IPS DF 4.7 (cell line): Measurements from ENCODE around the gene NSD2.

ENCODE experiments used
- DNase-seq: peaks from one replicate; pipeline ENCODE4 v3.0.0-alpha.2; 2013; ENCODE audit warnings: low spot score; ENCODE audit errors: extremely low read depth

NSD2 gene

DNA sequence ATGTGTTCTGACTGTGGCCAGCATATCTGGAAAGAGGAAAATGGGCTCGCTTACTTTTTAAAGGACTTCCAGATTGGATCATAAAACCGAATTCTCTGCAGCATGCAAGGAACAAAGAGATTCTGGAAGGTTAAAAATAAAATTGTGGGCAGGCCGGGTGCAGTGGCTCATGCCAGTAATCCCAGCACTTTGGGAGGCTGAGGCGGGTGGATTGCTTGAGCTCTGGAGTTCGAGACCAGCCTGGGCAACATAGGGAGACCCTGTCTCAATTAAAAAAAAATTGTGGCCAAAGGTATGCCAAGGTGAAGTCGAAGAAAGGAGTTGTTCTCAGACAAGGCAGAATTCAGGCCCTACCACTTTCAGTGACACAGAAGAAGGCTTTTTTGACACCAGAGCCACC is 99.7 kb downstream of the NSD2 start:
- no peak for DNase-seq

DNA sequence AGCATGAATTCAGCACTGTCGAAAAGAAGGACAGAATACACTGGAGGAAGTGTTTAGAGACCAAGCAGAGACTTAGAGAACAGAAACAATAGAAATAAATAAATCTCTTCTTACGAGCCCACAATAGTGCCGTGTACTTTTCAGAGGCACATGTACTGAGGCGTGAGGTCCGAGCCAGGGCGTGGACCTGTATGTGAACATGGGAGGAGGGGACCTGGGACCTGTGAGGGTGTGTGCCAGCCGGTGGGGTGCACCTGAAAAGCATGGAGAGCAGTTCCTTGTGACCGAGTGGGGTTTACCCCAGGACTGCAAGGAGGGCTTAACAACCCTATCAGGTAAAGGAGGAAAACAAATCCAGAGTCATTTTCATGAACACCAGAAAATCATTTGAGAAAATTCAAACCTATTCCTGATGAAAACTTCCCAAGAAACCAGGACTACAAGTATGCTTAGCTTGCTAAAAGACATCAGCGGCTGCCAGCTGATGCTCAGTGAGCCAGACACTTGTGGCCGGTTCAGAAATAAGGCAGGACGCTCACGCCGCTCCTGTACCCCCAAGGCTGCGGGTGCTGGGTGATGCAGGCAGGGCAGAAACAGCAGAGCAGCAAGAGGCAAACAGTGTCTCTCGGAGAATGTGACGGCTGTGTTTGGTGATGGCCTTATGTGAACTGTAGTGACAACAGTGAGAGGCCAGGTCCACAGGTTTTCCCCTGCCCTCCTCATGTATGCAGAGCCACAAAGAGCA is 100.4 kb downstream of the NSD2 start:
- DNase-seq: no peak

DNA sequence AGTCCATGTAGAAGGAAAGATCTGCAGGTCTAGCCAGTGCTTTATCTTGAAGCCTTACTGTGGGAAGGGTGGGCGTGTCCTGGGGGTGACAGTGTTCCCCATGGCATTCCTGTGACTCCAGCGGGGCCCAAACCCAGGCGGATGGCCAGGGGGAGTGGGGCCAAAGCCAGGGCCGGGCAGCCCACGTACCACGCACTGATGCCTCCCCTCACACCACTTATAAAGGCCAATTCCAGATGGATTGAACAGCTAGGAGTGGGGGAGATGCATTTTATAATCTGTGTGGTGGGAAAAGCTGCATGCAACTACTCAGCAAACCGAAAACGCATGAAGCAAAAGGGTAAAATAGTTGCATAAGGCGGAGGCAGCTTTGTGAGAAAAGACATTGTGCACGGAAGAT is 101.2 kb downstream of the NSD2 start:
- no peak for DNase-seq

DNA sequence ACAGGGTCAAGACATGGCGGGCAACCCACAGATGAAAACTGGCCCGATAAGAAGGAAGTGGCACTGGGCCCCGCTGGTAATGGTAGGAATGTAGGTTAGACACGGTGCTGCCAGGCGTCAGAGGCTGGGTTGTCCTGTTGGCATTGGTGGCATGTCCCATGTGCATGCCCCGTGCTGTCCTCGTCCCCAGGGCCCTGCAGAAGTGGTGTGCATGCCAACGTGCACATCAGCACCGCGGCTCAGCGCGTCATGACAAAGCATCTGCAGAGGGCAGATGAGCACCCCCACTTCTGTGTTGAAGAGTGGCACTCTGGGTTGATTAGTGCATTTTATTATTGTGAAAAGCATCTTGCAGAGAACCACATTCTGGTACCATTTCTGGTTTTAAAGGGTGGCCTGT is 102.0 kb downstream of the NSD2 start:
- no peak for DNase-seq

DNA sequence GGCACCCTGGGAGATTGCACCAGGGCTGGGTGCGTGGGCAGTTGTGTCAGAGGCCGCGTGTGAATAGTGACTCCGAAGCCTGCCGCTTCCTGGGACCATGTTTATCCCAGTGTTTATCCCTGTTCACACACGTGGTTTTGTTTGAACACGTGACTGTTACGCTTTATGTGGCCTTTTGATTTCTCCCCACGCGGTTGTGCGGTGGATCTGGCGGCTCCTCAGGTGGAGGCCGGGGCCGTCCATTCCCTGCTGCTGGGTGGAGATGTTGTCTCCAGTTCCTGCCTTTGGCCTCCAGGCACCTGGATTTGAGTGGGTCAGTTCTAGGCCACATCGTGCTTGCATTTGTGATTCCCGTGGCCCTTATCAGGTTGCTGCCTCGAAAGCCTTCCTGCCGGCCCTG is 102.5 kb downstream of the NSD2 start:
- no peak for DNase-seq

DNA sequence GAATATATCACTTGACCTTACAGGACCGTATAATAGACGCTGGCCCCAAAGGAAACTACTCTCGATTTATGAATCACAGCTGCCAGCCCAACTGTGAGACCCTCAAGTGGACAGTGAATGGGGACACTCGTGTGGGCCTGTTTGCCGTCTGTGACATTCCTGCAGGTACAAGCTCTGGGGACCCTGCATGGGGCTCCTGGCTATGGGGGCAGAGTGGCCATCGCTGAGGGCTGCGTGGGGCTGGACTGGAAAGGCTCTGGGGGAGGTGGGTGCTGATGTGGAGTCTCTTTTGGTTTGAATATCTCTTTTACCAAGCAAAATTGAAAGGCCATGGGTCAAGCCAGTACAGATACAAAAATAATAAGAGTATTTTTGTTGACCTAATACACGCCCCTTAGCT is 103.6 kb downstream of the NSD2 start:
- no peak for DNase-seq

DNA sequence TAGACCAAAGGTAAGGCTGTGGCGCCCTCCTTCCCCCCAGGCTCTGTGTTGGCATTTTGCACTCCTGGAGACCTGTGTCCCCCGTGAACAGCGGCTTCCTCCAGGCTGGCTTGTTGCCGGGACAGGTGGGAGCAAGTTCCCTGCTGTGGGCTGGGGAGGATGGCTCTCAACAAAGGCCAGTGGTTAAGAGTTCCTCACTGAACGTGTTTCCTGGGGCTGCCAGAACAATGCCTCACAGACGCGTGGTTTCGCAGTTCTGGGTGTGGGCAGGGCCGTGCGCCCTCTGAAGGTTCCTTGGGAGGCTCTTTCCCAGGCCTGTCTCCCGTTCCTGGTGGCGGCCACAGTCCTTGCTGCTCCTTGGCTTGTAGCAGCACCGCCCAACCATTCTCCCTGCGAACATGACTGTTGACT is 104.2 kb downstream of the NSD2 start:
- no peak for DNase-seq

DNA sequence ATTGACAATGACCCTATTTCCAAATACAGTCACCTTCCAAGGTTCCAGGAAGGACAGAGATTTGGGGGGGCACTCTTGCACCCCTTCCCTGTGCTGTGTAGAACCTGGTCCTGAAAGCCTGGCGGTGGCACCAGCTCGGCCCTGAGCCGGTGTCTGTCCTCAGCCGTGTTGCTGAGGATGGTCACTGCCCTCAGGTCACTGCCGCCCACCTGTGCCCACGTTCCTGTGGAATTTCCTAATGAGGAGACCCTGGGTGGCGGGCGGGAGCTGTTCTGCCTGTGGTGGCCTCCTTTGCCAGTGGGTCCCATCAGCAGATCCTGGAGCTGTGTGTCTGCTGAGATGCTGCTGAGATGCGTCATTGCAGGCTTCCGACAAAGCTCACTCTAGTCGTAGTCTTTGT is 104.7 kb downstream of the NSD2 start:
- DNase-seq: no peak

DNA sequence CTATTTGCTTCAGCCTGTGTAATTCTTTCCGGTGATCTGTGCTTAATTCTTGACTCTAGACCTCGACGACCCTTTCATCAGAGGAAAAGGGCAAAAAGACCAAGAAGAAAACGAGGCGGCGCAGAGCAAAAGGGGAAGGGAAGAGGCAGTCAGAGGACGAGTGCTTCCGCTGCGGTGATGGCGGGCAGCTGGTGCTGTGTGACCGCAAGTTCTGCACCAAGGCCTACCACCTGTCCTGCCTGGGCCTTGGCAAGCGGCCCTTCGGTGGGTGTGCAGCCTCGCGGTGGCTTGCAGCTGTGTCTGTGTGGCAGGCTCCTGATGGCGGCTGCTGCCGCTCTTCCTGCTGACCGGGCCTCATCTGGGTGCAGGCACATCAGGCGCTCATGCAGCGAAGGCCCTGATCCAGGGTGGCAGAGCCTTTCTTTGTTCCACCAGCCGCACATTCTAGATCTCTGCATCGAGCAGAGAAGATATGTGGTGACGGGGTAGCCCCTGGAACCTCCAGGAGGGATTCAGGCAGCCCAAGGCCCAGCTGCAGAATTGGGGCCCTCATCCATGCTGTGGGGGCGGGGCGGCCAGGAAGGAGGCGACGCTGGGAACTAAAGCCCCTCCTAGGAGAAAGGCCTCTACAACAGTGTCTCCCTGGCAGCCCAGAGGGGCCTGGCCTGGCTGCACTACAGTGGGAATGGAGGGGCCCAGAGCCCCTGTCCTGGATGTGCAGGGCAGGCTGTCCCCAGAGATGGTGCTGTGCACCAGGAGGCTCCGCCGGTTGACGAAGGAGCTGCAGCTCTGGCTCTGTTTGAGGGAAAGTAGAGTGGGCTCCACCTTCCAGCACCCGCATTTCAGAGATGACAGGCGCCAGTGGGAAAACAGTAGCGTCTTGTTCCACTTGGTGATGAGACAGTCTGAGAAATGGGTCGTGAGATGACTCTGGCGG is 105.5 kb downstream of the NSD2 start:
- DNase-seq: no peak

DNA sequence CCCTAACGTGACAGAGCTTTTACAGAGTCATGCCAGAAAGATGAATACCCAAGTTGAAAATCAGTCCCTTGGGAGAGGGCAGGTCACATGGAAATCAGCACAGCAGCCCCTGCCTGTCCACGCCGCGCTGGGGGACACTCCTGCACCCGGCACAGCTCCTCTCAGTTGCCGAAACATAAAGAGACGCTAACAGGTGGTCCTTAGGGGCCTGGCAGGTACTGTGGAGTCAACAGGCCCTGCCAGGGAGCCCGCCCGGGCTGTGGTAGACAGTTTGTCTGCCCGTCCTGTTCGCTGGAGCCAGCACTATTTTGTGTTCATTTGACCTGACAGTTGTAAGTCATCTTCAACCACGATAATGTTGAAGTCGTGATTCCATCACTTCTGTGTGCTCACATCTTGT is 107.0 kb downstream of the NSD2 start:
- no peak for DNase-seq

DNA sequence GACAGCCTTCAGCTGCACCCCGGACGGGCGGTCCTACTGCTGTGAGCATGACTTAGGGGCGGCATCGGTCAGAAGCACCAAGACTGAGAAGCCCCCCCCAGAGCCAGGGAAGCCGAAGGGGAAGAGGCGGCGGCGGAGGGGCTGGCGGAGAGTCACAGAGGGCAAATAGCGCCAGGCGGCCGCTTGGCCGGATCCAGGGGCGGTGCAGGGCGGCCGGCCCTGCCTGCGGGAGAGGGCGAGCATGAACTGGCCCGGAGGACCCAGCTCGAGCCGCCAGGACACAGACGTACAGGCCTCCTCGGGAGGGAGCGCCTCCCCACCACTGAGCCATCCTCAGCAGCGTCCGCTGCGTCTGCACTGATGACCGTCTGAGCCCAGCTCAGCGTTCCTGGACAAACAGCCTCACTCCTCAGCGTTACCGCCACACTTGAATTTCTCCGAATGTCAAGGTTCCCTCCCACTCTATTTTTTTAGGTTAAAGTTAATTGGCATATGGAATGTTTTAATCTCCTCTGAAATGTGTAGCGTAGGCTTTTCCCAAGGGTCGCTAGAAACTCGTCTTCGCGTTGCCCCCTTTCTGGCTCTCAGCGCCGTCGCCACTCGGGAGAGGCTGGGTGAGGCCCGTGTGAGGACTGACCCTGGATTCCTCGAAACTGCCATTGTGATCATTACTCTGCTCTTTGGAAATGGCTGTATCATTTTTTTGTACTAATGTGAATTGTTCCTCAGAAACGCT is 107.7 kb downstream of the NSD2 start:
- no peak for DNase-seq

DNA sequence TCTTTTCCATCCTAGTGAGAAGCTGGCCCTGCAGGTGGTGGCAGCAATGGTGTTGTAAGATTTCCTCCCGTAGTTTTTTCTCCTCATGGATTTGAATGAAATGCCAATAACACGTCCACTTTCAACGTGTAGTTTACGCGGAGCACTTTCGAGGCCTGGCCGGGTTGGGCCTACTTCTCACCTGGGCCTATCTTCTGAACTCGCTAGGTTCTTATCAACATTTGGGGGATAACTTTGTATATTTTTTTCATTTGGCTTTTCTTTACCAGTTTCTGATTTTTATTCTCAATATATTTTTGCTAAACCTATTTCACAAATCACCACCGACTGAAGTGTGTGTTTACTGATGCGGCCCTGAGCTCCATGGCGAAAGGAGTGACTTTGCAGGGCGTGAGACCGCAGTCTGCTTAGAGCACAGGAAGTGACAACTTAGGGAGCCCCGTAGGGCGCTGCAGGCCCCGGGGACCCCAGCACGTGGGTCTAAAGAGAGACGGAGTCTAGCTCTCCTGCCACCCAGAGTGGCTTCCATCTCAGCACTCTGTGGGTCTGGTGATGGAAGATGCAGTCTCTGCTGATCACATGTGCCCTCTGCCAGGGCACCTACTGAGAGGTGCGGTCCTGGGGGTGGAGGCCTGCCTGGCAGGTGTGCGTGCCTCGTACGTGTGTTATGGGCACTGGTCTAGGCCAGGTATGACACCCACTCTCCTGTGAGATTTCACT is 108.4 kb downstream of the NSD2 start:
- DNase-seq: no peak

DNA sequence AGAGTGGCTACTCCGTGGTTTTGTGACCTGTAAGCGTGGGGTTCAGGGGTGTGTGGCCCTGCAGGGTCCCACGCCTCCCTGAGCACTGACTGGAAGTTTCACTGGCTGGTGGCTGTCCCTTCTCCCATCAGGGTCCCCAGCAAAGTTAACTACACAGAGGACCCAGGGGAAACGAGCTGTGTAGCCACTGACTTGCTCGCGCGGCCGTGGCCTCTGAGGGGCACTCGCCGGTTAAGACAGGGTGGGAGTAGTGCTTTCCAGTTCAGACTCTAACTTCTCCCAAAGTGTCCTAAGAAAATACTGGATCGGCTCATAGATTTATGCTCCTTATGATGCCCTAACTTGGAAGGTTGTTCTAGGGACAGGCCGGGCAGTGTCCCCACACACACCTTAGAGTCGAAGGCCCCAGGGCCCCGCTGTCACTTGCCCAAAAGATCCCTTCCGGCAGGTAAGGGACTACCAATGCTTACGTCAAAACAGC is 109.4 kb downstream of the NSD2 start:
- DNase-seq: no peak

DNA sequence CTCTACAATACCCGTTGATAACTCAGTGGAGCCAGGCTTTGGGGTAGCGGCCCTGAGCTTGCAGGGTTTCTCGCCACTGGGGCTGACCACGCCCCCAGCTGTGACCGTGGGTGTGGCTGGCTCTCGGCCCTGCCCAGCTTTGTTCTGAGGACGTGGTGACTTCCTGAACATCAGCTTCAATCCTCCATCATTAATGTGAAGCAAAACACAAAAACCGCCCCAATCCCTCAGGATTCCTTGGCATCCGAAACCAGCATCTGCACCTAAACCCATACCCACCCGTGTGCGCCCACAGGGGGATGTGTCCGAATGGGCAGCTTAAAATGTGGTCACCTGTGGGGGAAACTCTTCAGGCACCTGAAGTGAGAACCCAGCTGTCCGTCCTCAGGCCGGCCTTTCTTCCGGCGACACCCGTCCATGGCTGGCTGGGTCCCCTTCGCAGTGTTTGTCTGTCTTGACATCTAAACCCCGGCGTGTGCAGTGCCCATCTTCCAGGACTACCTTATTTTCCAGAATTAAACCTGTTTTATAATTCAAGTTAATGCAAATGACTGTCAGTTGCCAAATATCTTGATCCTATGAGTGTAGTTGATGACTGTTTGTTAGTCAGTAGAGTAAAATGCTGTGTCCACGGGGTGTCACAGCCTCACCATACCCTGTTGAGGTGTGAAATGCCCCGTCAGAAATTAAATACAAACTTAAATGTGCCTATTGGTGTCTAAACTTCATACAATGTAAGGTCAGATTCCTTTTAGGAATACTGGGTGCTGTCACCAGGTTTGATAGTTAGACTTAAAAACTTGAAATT is 110.3 kb downstream of the NSD2 start:
- no peak for DNase-seq

DNA sequence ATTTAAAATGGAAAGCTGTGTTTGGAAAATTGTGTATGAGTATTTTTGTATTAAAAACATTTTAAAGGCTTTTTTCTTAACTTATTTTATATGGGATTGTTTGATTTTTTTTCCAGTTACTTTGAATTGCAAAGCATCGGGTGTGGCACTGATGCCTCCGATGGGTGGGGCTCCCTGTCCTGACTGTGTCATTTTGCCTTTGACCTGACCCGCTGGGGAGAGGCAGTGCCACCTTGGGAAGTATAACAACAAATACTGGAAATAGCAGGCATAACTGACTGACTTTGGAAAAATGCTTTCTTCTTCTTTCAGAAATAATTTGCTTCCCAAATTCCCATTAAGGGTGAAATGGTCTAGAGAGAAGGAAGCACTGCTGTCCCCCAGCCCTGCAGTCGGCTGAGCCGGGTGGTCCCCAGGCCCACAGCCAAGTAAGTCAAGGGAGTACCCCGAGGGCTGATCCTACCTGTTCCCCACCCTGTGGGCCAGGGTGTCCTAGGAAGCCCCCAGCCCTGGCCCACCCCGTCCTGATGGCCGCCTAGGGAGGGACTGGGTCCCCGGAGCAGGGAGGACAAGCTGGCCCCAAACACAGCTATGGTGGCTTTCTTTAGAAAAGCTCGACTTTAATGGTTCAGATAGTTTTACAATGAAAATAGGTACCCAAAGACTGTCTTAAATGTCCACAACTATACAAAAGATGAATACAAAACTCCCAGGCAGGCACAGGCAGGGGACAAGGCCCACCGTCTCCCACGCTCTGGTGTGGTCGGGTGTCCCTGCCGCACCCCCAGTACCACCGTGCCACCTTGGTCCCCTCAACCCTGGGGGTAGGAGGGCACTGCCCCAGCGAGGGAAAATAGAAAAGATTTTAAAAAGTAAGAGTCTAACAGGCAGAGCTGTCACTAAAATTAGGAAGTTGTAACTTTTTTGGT is 111.2 kb downstream of the NSD2 start:
- DNase-seq: no peak

DNA sequence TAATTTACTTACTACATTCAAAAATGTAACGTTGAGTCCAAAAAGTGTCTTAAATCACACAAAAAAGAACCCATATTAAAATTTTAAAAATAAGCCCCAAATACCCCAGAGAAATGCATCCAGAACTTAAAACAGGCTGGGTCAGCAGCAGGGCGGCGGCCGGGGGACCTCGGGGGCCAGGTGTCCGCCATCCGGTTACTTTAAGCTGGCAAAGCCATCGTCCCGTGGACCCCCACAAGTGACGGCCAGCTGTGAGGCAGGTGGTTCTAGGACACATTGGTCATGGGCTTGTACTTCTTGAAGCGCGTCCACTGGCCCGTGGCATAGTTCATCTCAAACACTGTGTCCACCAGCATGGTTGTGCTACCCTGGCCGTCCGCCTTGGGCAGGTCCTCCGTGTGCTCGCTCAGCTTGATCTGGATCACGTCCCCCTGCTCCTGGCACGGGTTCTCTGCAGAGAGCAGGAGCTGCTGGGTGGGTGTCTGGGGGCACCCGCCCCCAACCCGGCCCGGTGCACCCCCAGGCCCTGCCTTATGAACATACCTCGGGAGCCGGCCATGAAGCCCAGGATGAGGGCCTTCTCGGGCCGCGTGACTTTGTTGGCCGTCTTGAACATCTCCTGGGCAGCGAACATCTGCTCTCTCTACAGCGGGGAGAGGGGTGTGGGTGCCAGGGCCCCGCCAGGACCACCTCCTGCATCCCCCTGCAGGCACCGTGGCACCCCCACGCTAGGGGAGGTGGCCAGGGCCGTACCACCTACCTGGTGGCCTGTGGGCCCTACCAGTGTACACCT is 112.1 kb downstream of the NSD2 start:
- no peak for DNase-seq

DNA sequence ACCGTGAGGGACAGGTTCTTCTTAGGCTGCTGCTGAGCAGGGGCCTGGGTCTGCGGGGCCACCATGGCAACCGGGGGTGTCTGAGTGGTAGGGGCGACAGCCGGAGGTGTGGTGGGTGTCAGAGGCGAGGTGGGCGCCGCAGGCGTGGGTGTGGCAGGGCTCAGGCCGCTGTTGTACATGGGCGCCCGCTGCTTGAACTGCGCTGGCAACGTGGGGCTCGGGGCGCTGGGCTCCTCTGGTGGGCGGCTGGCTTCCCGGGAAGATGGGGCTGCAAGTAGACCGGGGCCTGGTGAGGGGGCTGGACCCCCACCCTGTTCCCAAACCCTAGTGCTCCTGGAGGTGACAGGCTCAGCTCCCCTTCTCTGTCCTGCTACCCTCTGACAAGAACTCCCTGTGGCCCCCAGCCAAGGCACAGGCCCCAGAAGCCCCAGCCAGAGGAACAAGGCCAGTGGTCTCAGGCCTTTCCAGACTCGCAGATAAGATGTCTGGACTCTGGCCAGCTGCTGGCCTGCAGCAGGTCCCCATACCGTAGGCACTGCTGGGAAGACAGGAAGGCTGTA is 112.7 kb downstream of the NSD2 start:
- no peak for DNase-seq
